Measurements from ENCODE around the gene CAPN1. TPM values are rescaled to one million over a fixed set of nuclear protein-coding genes. Genes with fewer than 3 reads are reported as not detected.

Gene CAPN1
- total RNA-seq, 1 experiment from 2014 or later = 175 TPM

- peak; percentile 44 for DNase-seq
Observed at GRCh38 chr11:65216830-65217229, 35.1 kb downstream of the CAPN1 start.

More at GRCh38 chr11:65216830-65217229, 35.1 kb downstream of the CAPN1 start:
- Histone ChIP-seq H2BK15ac (ENCODE audit: low read depth, low read length) (no peak overlapping the region), H3K4ac (ENCODE audit: low read depth, low read length) (no peak overlapping the region), H3K56ac (ENCODE audit: insufficient read length, low read depth, low read length) (no peak overlapping the region), H3K27ac (ENCODE audit: insufficient read length, low read depth, low read length) (no peak overlapping the region), H3K27me3 (ENCODE audit: insufficient read depth, low read length) (no peaks in the 10 kb centered on the region), H3K23me2 (ENCODE audit: insufficient read length, low read depth, low read length, poor library complexity, severe bottlenecking) (peaks cover 6% of the 10 kb centered on the region), H2AK5ac (ENCODE audit: insufficient read length, low read length) (no peak overlapping the region), H2BK120ac (ENCODE audit: low read depth, low read length, poor library complexity, severe bottlenecking) (no peak overlapping the region), H3K18ac (ENCODE audit: insufficient read length, low read depth, low read length) (no peak overlapping the region), H4K5ac (ENCODE audit: insufficient read length, low read depth, low read length) (no peak overlapping the region), H2BK5ac (ENCODE audit: insufficient read length, low read length) (no peak overlapping the region), H2BK20ac (ENCODE audit: low read depth, low read length, poor library complexity, severe bottlenecking) (no peak overlapping the region), H3K14ac (ENCODE audit: insufficient read depth, low read length) (no peak overlapping the region), H4K8ac (replicated peaks; ENCODE audit: insufficient read length, low read depth, low read length) (no peak overlapping the region), H3K9me3 (ENCODE audit: control insufficient read depth, low read depth, low read length) (no peaks in the 10 kb centered on the region), H2AFZ (ENCODE audit: low read length) (no peak overlapping the region), H2BK12ac (ENCODE audit: insufficient read length, low read depth, low read length) (no peak overlapping the region), H3K79me1 (ENCODE audit: insufficient read depth, low read depth, low read length, poor library complexity, severe bottlenecking) (no peaks in the 10 kb centered on the region), H3K4me1 (ENCODE audit: insufficient read depth, low read length) (peaks cover 8% of the 10 kb centered on the region; the same call in 1 of the 2 replicates), H4K20me1 (ENCODE audit: control insufficient read depth, insufficient read depth, insufficient read length) (no peaks in the 10 kb centered on the region), H3K23ac (ENCODE audit: insufficient read length, low read depth, low read length) (no peak overlapping the region), H3T11ph (ENCODE audit: low read length) (no peak overlapping the region), H3K79me2 (ENCODE audit: insufficient read depth, low read length) (no peaks in the 10 kb centered on the region), H3K4me2 (ENCODE audit: insufficient read depth, insufficient read length, low read length) (no peak overlapping the region), H4K91ac (ENCODE audit: insufficient read length, low read depth, low read length) (no peak overlapping the region), H3K9ac (ENCODE audit: extremely low read depth, insufficient read length, low read length) (no peak overlapping the region)
- H3K27ac Mint-ChIP-seq = peak overlapping the region in 2 of 3 experiments; percentile 35 to 86; a peak in 2 of 7 replicates
- peaks cover 27 to 50% of the 10 kb centered on the region in 2 experiments for H3K4me1 Mint-ChIP-seq
- no peaks in the 10 kb centered on the region for H3K27me3 Mint-ChIP-seq (ENCODE audit: low read depth)
- H3K36me3 Mint-ChIP-seq (ENCODE audit: insufficient read depth in 1 of 3, low read depth in 3 of 3) = peaks cover 0 to 5% (median 0%) of the 10 kb centered on the region in 3 experiments; a peak in 3 of 7 replicates
- no CpG with 5 or more reads among the region's 6 CpGs for WGBS (ENCODE audit: extremely low coverage, insufficient read length, low lambda C conversion rate)
- H3K9me3 Mint-ChIP-seq = peaks cover 0 to 3% of the 10 kb centered on the region in 2 experiments; a peak in 1 of 5 replicates
- peak; percentile 27; the same call in 1 of the 3 replicates for TF ChIP-seq CTCF (conservative IDR thresholded peaks at IDR 0.05)
- no peak overlapping the region for H3K4me3 Mint-ChIP-seq

Measured in H9 (cell line).